NCI-H748 treated with DMSO at 0.1 percent for 48 hours (cell line): ENCODE results near the gene EPHB2.

Source experiments
- DNase-seq: peaks from one replicate; lab custom pipeline; 2025; lab: John Stamatoyannopoulos, UW

Gene EPHB2

DNA sequence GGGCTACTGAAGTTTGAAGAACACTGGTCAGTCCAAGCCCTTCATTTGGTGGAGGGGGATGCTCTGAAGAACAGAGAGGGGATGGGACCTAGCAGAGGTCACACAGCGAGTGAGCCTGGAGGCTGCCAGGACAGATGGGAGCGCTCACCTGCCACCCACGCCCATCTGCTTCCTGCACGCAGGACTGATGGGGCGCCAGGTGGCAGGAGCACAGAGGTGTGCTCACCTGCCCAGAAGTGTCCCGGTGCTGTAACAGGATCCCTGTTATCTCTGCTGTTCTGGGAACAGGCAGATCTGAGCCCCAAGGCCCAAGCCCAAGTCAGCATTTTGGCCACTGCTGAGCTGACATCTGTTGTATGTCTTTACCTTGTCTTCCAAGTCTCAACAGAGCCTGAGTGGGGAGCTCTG is 40.5 kb downstream of the EPHB2 start:
- DNase-seq = no peak

DNA sequence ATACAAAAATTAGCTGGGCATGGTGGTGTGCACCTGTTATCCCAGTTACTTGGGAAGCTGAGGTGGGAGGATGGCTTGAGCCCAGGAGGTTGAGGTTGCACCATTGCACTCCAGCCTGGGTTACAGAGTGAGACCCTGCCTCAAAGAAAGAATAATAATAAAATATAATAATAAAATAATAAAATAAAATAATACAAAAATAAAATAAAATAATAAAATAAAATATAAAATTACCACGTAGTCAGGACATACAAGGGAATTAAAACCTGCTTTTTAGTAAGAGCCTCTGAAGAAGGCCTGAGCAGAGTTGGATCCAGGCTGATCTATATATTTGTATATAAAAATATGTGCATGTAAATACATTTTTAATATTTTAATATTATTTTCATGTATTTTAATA is 41.7 kb downstream of the EPHB2 start:
- DNase-seq = no peak

DNA sequence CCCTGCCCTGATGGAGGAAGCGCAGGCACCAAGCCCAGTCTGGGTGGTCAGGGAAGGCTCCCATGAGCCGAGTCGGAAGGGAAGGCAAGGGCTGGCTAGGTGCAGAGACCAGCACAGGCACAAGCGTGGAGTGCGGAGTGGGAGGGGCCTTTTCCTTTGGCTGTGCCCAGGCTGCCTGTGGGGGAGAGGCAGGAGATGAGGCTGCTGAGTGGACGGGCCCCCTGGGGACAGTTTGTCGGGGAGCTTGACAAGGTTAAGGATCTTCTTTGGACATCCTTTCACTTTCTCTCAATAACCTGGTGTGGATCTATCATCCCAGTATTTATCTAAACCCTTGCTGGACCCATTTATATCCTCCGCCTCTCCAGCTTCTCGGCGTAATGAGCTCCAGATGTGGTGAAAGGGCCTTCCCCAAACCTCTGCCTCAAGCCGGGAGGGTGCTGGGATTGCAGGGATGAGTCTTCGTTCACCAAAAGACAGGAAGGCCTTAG is 42.9 kb downstream of the EPHB2 start:
- no peak for DNase-seq

DNA sequence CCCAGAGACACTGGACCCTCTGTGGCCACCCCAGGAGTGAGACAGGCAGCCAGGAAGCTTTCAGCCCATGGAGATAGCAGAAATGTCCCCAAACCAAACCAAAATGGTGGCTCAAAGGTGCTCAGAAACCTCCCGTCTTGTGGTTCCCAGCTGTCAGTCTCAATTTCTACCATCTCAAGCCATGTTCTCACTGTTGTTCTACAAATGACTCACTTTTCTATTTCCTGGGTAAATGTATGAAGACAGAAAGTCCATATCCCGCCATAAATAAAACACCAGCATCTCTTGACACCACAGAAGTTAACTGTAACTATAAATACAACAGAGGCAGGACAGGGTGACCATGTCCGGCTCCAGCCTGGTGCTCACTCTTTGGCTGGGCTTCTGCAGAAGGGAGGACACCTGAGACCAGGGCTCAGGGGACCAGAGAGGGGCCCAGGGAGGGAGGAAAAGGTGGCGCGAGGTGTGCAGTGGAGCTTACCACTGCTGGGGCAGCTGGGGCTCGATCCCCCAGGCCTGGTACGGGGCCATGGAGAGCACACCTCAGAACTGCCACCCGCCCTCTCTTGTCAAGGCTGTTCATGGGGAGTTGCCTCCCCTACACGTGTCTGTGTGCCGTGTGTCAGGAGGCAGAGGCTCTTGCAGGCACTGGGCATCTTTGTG is 43.6 kb downstream of the EPHB2 start:
- no peak for DNase-seq

DNA sequence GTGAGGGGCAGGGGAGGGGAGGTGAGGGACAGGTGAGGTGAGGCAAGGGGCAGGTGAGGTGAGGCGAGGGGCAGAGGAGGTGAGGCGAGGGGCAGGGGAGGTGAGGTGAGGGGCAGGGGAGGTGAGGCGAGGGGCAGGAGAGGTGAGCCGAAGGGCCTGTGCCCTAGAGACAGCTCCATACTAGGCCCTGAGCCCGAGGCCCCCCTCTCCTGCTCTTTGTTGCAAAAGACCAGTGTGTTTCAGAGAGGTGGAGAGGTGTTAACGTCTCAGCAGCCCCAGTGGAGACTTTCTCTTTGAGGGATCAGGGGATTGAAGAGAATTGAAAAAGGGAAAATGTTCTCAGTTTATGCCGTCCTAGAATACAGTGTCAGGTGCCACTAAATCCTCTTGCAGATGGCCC is 44.2 kb downstream of the EPHB2 start:
- DNase-seq = no peak

DNA sequence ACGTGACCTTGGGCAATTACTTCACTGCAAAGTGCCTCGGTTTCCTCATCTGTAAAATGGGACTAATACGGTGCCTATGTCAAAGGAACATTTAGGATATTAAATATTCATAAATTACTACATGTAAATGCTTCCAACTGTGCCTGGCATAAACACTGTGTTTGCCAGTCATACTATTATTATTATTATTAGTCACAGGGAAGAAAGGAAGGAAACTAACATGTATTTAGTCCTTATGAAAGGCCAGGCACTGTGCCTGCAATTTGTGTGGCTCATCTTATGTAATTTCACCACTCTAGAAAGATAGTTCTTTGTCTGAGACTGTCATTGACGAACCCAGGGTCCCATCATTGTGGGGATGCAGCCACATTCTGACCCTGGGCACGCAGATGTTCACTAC is 45.0 kb downstream of the EPHB2 start:
- no peak for DNase-seq

DNA sequence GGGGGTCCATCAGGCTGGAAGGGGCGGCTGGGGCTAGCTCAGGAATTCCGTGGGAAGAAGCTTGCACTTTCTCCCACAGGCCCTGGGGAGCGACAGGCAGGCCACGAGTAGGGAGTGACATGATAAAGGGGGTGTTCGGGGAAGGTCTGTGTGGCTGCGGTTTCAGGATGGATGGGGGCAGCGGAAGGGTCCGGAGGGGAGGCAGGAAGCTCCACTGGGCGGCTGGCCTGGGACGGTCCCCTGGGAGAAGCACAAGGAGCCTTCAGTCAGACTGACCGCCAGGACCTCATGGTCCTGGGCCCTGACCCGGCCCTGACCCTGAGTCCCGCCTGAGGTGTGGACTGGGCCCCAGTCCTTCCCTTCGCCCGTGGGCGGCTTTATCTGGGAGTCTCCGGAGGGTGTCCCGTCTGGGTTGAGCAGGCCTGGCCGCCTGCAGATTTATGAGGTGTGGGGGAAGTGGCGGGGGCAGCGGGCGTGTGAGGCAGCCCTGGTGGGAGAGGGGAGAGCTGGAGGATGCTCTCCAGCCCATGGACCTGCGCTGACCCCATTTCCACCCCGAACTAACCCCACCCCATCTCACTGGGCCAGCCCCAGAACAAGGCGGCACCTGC is 45.6 kb downstream of the EPHB2 start:
- no peak for DNase-seq

DNA sequence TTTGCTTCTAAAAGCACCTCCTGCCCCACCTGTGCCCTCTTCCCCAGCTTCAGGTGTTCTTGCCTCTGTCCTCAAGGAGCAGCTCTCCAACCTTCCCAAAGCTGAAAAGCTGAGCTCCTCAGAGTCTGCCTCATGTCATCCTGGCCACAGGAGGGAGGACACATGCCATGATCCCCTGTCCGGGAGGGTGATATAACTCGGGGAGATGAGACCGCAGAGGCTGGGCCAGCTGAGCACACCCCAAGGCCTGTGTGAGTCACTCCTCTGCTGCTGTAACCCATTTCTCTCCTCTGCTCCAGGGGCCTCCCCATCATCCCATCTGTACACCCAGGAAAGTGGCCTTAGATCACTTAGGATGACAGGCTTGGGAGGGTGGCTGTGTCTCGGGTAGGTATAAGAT is 49.8 kb downstream of the EPHB2 start:
- DNase-seq = no peak

DNA sequence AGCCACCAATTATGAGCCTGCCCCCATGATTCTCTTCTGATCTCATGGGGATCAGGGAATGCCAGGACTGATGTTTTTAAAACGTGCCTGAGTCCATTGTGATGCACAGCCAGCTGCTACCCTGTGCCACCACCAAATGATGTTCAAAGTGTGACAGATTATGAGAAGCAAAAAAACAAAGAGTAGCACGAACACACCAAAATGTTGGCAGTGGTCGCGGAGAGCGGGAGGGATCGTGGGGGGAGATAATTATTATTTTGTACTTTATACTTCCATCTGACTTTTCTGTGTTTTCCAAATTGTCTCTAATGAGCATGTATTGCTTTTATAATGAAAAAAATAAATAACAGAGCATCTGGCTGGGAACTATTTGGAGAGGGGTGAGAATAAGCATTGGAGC is 50.5 kb downstream of the EPHB2 start:
- DNase-seq = no peak

DNA sequence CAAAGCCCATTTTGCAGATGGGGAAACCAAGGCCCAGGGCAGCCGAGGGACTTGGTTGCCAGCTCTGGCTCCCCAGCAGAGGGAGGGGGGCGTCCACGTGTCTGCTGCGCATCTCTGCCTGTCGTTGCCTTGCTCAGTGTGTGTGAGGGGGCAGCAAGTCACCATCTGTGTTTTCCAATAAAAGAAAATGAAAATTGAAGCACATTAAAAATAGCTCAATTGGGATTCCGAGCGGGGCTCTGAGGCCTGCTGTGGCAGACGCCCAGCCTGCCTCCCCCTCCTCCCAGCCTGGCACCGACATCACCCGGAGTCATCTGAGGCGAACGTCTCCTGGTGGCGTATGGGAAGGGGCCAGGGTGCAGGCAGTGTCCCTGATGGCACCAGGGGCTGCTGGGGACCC is 51.2 kb downstream of the EPHB2 start:
- no peak for DNase-seq

DNA sequence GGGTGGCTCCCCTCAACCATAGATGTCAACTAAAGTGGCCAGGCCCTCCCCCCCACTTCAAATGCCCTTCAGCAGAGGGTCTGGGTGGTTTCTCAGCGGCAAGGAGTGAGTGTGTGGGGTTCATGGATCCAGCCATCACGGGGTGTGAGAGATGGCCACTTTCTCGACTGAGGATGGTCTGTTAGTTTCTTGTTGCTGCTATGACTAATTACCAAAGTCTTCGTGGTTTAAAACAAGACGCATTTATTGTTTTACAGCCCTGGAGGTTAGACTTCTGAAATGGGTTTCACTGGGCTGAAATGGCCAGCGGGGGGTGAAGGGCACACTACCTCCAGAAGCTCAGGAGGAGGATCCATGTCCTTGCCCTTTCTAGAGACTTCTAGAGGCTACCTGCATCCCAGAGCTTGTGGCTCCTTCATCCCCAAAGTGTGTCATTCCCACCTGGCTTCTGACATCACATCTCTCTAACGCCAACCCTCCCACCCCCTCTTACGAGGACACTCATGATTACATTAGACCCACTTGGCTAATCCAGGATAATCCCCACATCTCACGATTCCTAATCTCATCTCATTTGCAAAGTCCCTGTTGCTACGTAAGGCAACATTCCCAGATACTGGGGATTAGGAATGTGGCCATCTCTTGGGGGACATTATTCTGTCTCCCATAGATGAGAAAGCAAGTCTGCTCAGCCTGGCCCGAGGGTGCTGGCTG is 53.0 kb downstream of the EPHB2 start:
- no peak for DNase-seq

DNA sequence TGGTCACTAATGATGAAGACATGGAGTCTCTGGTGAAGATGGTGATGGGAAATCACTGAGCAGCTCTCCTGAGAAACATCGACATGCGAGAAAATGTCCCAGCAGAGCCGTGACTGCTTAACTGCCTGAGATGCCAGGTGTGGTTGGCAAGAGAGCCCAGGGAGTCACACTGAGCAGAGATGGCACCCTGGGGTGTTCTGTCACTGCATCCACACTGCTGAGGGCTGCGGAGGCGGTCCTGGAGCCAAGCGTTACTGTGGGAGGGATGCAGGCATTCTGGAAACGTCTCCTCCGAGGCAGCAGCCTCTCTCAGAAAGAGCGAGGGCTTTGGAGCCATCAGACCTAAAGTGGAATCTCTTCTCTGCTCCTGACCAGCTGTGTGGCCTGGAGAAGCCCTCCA is 57.2 kb downstream of the EPHB2 start:
- DNase-seq = no peak

DNA sequence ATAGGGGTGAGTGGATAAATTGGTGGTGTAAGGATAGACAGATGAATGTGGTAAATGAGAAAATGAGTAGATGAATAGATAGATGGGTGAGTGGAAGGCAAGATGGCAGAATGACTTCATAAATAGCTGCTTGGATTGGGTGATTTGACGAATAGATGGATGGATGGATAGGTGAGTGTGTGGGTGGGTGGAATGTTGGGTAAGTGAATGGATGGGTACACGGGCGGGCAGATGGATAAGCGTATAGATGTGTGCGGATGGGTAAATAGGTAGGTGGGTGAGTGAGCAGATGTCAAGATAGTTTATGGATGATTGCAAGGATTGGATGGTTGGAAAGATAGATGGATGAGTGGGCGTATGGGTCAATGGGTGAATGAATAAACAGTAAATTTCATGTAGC is 59.3 kb downstream of the EPHB2 start:
- no peak for DNase-seq

DNA sequence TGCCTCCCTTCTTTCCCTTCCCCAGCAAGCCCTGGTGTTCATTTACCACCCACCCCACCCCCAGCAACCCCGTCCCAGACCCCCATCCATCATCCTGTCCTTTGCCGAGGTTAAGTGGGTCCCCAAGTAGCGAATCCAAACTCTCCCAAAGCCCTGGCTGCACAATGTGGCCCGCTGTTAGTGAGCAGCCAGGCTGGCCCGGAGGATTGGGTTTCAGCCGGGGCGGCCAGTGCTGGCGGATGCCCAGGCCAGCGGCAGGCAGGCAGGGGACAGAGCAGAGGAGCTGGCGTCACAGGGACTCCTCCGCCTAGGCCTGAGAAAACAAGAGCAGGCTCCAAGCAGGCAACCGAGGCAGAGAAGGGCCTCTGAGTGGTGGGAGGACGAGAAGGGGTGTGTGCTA is 61.4 kb downstream of the EPHB2 start:
- no peak for DNase-seq

DNA sequence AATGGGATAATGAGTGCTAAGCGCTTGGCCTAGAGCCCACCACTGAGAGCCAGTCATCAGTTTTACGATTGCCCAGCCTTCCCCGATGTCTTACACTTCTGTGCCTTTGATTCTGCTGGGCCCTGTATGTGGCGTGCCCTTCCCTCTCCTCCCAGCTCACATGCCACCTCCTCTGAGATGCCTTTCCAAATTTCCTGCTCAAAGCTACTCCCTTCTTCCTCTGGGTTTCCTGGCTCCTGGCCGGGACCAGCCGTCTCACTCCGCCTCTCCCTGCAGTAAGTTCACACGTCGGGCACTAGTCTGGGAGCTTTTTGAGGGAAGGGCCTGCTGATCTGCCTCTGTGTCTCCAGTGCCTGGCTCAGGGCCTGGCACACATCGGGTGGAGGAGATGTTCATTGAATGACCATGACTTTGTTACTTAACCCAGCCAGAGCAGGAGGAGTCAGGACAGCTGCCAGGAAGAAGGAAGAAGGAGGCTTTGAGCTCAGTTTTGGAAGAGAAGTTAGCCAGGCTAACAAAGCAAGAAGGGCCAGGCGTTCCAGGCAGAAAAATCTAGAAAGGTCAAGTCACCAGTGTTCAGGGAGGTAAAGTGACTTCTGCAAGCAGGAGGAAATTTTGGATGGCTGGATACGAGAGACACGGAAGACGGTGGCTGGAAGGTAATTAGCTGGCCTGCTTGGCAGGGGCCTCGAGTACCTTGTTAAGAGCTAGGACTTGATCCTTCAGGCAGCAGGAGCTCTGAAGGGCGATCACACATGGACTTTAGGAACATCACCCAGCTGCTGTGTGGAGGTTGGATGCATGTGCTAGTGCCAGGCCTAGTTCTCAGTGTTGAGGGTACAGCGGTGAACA is 63.6 kb downstream of the EPHB2 start:
- DNase-seq = no peak

DNA sequence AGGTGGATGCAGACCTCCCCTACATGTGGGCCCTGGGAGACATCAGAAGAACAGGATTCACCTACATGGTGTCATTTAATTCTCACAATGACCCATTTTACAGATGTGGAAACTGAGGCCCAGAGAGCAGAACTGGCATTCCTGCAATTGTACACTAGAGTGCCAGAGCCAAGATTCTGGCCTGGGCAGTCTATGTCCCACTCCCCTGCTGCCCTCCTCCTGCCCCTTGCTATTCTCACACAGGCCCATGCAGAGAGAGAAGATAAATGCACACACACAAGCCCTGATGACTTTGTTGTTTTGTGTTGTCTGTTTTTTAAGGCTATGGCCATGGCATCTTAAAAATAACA is 64.2 kb downstream of the EPHB2 start:
- no peak for DNase-seq

DNA sequence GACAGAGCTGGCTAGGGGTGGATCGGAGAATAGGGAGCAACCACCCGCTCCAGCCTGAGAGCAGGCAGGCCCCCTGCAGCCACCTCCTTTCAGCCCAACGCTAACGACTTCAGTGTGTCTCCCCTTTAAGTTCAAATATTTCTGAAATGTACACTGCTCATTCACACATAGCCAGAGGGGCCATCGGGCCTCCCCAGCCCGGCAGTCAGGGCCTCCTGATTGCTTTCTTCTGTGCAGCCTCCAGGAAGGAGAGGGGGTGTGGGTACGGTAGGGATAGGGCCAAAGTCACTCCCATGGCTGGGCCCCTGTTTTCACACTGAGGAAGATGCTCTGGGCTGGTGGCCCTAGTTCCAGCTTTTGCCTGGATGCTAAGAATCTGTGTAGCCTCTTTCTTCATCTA is 64.8 kb downstream of the EPHB2 start:
- no peak for DNase-seq

DNA sequence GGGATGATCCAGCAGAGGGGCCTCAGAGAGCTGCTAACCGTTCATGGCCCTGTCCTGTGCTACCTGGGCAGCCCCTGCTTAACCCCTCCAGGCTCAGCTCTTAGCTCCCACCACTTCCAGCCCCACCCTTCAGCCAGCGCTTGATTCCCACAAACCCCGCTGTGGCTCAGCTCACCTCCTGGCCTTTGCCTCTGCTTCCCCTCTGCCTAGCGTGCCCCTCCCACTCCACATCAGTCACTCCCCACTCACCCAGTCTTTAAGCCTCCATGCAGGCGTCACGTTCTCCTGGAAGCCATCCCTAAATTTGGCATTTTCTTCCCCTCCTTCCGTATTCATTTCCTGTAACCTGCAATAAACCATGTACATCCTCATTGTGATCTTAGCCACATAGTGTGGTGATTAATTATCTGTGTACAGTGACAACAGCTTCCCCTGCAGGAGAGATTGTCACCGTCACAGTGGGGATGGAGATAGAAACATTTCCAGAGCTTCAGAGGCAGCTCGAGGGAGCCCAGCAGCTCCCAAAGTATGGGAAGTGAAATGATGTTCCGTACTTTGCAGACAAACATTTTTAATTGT is 65.5 kb downstream of the EPHB2 start:
- no peak for DNase-seq

DNA sequence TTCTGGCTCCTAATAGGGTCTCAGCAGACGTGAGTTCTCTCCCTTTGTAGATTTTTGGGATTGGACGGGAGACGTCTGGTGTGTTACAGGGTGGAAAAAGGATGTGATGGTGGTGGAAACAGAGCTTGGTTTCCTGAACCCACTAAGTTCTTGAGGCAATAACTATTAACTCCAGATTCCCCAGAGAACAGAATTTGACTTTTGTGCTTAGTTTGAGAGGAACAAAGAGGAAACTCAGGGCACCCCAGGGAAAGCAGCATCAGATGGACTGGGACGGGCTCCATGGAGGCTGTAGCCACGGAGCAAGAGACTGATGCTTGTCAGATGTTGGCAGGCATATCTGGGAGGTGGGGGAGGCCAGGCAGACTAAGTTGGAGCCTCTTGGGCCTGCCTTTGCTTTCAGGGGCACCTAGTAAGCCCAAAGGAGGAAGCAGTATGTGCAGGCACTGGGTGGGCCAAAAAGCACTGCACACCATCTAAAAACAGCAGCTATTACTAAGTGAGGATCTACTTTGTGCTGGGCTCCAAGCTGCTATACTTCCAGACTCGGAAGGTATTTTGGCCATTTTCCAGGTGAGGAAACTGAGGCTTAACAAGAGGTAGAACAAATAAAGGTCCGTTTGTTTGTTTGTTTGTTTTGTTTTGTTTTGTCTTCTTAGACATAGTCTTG is 66.9 kb downstream of the EPHB2 start:
- DNase-seq = no peak

DNA sequence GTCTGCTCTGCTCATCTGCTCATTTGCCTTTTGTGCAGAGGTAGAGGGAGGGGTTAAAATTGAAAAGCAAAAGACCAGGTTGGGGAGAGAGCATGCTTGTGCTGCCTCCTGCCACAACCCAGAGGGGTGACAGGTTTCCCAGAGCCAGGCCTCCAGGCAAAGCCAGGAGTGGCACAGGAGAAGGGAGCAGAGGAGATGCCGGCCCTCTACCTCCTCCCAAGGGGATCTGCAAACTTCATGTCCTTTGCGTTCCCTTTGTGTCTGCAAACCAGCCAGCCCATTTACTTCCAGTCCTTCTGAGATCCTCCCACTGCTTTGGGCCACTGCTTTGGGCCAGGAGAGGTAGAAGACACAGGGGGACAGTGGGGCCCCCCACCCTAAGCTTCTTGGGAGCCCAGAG is 67.8 kb downstream of the EPHB2 start:
- no peak for DNase-seq

DNA sequence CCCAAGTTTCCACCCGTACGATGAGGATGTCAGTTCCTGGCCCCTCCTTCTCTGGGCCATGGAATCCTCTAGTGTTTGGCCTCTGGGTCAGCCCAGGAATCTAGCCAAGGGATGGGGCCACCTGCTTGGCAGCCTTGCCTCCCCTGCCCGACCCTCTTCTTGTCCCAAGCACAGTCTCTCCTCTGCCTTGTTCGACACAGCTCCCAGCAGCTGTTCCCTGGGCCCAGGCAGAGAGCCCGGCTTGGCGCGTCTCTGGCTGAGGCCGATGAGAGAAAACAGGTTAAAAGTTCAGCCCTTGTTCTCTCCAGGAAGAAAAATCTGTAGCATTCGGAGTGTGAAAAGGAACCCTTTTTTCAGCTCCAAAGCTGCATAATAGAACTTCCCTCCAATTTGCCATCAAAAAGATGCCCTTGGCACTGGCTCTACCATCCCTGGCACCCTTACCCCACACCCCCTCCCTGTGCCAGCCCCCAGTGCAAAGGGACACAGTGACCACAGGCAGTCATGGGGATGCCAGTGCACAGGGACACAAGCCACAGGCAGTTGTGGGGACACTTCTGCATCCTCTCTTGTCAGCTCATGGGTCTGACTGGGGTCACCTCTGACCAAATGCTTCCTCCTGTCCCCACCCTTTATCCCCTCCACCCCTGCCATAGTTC is 68.4 kb downstream of the EPHB2 start:
- no peak for DNase-seq
